Thyroid gland (tissue), 4 donors: ENCODE data around the gene ZNF562.

ENCODE experiments used
- CTCF ChIP-seq, 6 experiments: fragments of 200-600 bp in 3 of 6; fragments of 450-650 bp in 3 of 6; sonication (generic) in 3 of 6; IDR thresholded peaks; one replicate each; pipeline ENCODE4 v1.5.1; 2016 to 2019; ENCODE audit warnings: antibody characterized with exemption in 6 of 6, mild to moderate bottlenecking in 2 of 6, inconsistent platforms in 1 of 6, moderate library complexity in 1 of 6
- POLR2A ChIP-seq, 2 donors: fragments of 450-650 bp; IDR thresholded peaks; one replicate each; pipeline ENCODE4 v1.6.1; 2017; ENCODE audit warnings: antibody characterized with exemption in 2 of 2, mild to moderate bottlenecking in 2 of 2, moderate library complexity in 1 of 2

GRCh38 chr19:9674663-9675357, at the start of gene ZNF562:
- TF ChIP-seq CTCF (IDR thresholded peaks at IDR 0.05) (no peak), POLR2A (IDR thresholded peaks at IDR 0.05) (peak in 1 of 2 donors; percentile 60)
